HL-60/S4 treated with retinoic acid at 250 ng/mL for 4 days and 3 days (cell line): ENCODE data around the gene KIAA0825.

Experiments
- in situ Hi-C: fragments of 300-500 bp; cut with MboI; formaldehyde crosslinking; loops from 2 replicates; pipeline ENCODE4 v1.7.0; 2022; ENCODE audit warnings: low sequenced_read_pairs

The KIAA0825 gene

GRCh38 chr5:94618493-94619328, at the start of gene KIAA0825, which contains the start of gene SLF1:
Gene KIAA0825, minus strand, starts transcription at chr5:94618604. Its CDS starts 81,478 bp downstream, at chr5:94537126.
Gene SLF1, plus strand, starts transcription at chr5:94618669. Its CDS starts 10,142 bp downstream, at chr5:94628811.
- in situ Hi-C loops = no loop called here

- in situ Hi-C loops = no loop called here
Observed at GRCh38 chr5:94667937-94668336, 49.5 kb upstream of the KIAA0825 start.

GRCh38 chr5:94661086-94661485, 42.7 kb upstream of the KIAA0825 start:
- in situ Hi-C loops = no loop called here

GRCh38 chr5:94660506-94660905, 42.1 kb upstream of the KIAA0825 start:
- in situ Hi-C loops = no loop called here

- in situ Hi-C loops = no loop called here
Observed at GRCh38 chr5:94658272-94658671, 39.9 kb upstream of the KIAA0825 start.

- in situ Hi-C loops = no loop called here
Observed at GRCh38 chr5:94649874-94650273, 31.5 kb upstream of the KIAA0825 start.

GRCh38 chr5:94646758-94647157, 28.4 kb upstream of the KIAA0825 start:
- in situ Hi-C loops = no loop called here

- in situ Hi-C loops = no loop called here
Observed at GRCh38 chr5:94645053-94645452, 26.6 kb upstream of the KIAA0825 start.

- in situ Hi-C loops = no loop called here
Observed at GRCh38 chr5:94640176-94640575, 21.8 kb upstream of the KIAA0825 start.

- in situ Hi-C loops = no loop called here
Observed at GRCh38 chr5:94632024-94632423, 13.6 kb upstream of the KIAA0825 start.

- in situ Hi-C loops = no loop called here
Observed at GRCh38 chr5:94627191-94627590, 8.8 kb upstream of the KIAA0825 start.

GRCh38 chr5:94623877-94624276, 5.5 kb upstream of the KIAA0825 start:
- in situ Hi-C loops = no loop called here

- in situ Hi-C loops = no loop called here
Observed at GRCh38 chr5:94623011-94623410, 4.6 kb upstream of the KIAA0825 start.

GRCh38 chr5:94621763-94622162, 3.4 kb upstream of the KIAA0825 start:
- in situ Hi-C loops = no loop called here

GRCh38 chr5:94620256-94620655, 1.9 kb upstream of the KIAA0825 start:
- in situ Hi-C loops = no loop called here

GRCh38 chr5:94618029-94618492, 343 bp downstream of the KIAA0825 start:
- in situ Hi-C loops = no loop called here

GRCh38 chr5:94615862-94616261, 2.5 kb downstream of the KIAA0825 start:
- in situ Hi-C loops = no loop called here

- in situ Hi-C loops = no loop called here
Observed at GRCh38 chr5:94614156-94614805, 4.1 kb downstream of the KIAA0825 start.

- in situ Hi-C loops = no loop called here
Observed at GRCh38 chr5:94613583-94613982, 4.8 kb downstream of the KIAA0825 start.

- in situ Hi-C loops = no loop called here
Observed at GRCh38 chr5:94595281-94595840, 23.0 kb downstream of the KIAA0825 start.

GRCh38 chr5:94577466-94578245, 40.7 kb downstream of the KIAA0825 start:
- in situ Hi-C loops = no loop called here
